GM21526 (cell line): ENCODE data around the gene NUTM2B.
"Not testable (repeated sequence)": the region's sequence is repeated elsewhere in the genome, so short reads cannot be mapped to it uniquely, and the experiment has no call there.

Source experiments
- ATAC-seq: cut with Tn5 transposase; IDR thresholded peaks from one replicate; pipeline ENCODE4 v1.9.1; 2021; ENCODE audit warnings: moderate library complexity; ENCODE audit not compliant: unreplicated experiment, low FRiP score

Gene NUTM2B

GRCh38 chr10:79702927-79703326 lies at the start of gene NUTM2B:
TSS of gene NUTM2B (plus strand) at chr10:79703227. CDS start at chr10:79703610, 383 bp downstream.
- not testable (repeated sequence) for ATAC-seq

GRCh38 chr10:79663287-79663686 lies 39.7 kb upstream of the NUTM2B start:
- ATAC-seq, result not testable (repeated sequence)

GRCh38 chr10:79664686-79665085 lies 38.3 kb upstream of the NUTM2B start:
- ATAC-seq, result not testable (repeated sequence)

- ATAC-seq, result not testable (repeated sequence)
Measured at GRCh38 chr10:79669248-79669788, 33.7 kb upstream of the NUTM2B start.

- ATAC-seq, result not testable (repeated sequence)
Measured at GRCh38 chr10:79674878-79675277, 28.1 kb upstream of the NUTM2B start.

- ATAC-seq, result not testable (repeated sequence)
Measured at GRCh38 chr10:79683026-79683883, 19.8 kb upstream of the NUTM2B start.

GRCh38 chr10:79683884-79684720 lies 18.9 kb upstream of the NUTM2B start:
- ATAC-seq, result not testable (repeated sequence)

- not testable (repeated sequence) for ATAC-seq
Measured at GRCh38 chr10:79685044-79685685, 17.9 kb upstream of the NUTM2B start.

- not testable (repeated sequence) for ATAC-seq
Measured at GRCh38 chr10:79686595-79686994, 16.4 kb upstream of the NUTM2B start.

GRCh38 chr10:79687406-79688150 lies 15.4 kb upstream of the NUTM2B start:
- not testable (repeated sequence) for ATAC-seq

- not testable (repeated sequence) for ATAC-seq
Measured at GRCh38 chr10:79688798-79689197, 14.2 kb upstream of the NUTM2B start.

- ATAC-seq, result not testable (repeated sequence)
Measured at GRCh38 chr10:79696596-79696995, 6.4 kb upstream of the NUTM2B start.

GRCh38 chr10:79697141-79697540 lies 5.9 kb upstream of the NUTM2B start:
- ATAC-seq, result not testable (repeated sequence)

GRCh38 chr10:79700381-79700944 lies 2.6 kb upstream of the NUTM2B start:
- not testable (repeated sequence) for ATAC-seq

- not testable (repeated sequence) for ATAC-seq
Measured at GRCh38 chr10:79707017-79707416, 4.0 kb downstream of the NUTM2B start.

GRCh38 chr10:79714976-79715375 lies 11.9 kb downstream of the NUTM2B start:
- ATAC-seq, result not testable (repeated sequence)

- not testable (repeated sequence) for ATAC-seq
Measured at GRCh38 chr10:79716917-79717579, 14.0 kb downstream of the NUTM2B start.

- ATAC-seq, result not testable (repeated sequence)
Measured at GRCh38 chr10:79720000-79720399, 17.0 kb downstream of the NUTM2B start.

GRCh38 chr10:79726620-79727019 lies 23.6 kb downstream of the NUTM2B start:
- not testable (repeated sequence) for ATAC-seq
